LNCAP (cell line): Measurements from ENCODE around the gene INA.

ENCODE experiments used
- CTCF ChIP-seq: fragments of 450-650 bp; IDR thresholded peaks from 2 replicates; pipeline ENCODE4 v1.5.1; 2017; ENCODE audit warnings: mild to moderate bottlenecking

Gene INA

DNA sequence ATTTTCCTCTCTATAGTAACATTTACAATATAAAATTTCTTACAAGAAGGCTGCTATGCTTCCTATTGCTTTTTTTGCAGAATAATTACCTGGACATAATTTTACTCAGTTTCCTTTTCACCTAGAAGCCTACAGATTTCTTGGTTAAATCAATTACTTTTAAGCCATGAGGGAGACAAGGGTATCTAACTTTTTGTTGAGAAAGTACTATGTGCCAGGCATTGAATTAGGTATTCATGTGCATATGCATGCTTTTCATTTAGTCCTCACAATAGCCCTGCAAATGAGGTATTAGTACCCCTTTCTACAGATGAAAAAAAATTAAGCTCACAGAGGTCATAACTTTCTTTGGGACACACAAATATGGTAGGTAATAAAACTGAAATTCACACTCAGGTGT, 57.6 kb downstream of the INA start:
- no peak for TF ChIP-seq CTCF

GRCh38 chr10:103336370-103336769, 59.4 kb downstream of the INA start:
- no peak for TF ChIP-seq CTCF
